ENCODE results near the gene GPR146. TPM values are rescaled to one million over a fixed set of nuclear protein-coding genes. Genes with fewer than 3 reads are reported as not detected.

GPR146 gene
- total RNA-seq, 1 donor from 2014 or later: 15.8 TPM

DNA sequence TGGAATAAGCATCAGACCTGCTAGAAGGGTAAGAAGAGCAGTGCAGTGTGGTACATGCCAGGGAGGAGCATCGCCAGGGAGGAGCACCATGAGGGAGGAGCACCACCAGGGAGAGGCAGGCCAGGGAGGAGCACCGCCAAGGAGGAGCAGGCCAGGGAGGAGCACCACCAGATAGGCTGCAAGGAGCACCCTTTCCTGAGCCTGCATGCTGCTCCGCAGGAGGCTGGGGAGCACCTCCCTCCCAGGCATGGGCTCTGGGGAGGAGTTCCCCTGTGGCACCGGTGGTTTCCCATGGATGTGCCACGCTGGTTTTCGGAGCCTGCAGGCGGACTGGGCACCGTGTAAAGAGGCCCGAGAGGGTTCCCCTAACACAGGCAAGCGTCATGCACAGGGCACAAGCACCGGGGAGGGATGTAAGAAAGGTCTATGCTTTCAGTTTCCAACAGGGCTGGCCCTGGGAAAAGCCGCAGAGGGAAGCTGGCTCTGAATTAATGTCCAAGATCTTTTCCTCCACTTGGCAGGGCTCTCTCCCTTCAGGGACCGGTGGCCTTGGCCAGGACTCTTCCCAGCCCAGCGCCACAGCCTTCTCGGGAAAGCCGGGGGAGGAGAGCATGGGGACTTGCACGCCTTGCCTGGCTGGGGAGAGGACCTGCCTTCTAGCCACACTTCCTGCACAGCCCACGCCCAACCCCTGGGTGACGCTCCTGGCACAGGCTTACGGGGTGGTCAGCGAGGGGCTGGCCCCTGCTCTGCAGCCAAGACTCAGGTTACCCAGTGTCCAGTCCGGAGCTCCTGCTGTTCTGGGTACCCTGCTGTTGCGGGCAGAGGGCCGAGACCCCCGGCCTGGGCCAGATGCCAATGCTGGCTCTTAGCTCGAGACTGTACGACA lies 32.1 kb downstream of the GPR146 start:
- no peak for DNase-seq

DNA sequence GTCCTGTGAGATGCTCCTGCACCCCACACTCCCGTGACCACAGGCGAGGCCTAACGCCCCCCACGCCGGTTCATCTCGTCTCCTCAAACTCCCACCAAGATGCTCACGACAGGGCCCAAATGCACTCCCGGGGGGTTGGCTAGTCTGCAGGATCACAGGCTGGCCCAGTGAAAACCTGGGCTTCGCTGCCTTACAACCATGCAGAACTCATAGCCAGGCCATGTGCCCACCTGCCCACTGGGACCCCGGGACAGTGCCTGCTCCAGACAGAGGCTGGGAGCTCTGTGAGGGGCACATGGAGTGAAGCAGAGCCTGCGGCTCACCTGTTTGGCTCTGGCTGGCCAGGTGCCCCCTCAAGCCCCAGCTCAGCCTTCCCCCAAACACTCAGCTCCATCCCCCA lies 34.2 kb downstream of the GPR146 start:
- no peak for DNase-seq

DNA sequence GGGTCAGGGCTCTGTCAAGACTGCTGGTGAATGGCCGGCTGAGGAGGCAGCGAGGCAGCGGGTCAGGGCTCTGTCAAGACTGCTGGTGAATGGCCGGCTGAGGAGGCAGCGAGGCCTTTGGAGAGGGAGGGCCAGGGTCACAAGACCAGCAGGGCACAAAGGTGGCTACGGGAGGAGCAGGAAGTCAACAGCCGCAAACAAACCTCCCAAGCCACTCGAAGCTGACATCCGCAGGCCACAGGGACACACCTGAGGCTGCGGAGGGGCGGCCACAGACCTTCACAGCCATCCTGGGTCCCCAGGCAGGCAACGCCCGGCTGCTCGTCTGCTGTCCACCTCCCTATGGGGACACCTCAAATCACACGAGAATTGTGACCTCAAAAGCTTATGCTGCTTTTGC lies 34.6 kb downstream of the GPR146 start:
- no peak for DNase-seq

DNA sequence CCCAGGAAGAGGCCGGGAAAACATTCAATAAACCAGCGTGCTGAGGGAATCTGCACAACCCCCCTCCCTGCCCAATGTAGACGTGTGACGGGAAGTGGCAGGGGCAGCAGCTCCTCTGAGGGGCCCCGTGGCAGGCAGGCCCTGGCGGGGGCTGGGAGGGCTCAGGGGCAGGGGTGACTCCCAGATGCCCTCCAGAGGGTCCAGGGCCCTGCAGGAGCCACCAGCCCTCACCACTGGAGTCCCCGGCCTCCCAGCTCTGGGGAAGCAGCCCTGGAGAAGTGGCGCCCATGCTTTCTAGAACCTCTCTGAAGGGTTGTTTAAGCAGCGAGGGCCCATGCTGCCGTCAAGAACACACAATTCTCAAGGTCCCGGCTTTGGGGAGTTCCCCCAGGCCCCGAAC lies 35.2 kb downstream of the GPR146 start:
- no peak for DNase-seq

DNA sequence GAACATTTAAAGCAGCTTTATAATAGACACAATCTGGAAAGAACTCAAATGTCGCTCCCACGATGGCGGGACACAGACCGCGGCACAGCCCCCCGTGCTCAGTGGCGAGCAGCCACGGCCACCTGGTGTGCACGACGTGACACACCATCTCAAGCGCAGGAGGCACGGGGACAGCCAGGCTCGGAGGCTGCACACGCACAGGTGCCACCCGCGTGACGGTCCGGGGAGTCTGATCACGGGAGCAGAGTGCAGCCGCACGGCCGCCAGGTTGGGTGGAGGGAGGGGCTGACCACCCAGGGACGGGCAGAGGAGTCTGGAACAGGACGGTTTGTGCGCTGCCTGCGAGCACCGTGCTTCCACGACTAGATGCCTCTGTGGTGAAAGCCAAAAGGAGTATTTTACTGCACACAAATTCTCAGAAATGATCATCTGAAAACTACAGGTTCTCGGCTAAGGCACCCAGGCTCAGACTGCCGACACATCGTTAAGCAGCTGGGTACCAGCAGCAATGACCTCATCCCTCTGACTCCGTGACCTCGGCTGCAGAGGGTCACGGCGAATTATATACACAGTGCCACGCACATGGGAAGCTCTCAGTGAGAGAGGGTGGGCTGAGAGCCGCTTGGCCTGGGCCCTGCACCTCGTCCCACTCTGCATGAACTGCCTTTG lies 36.0 kb downstream of the GPR146 start:
- DNase-seq: no peak

DNA sequence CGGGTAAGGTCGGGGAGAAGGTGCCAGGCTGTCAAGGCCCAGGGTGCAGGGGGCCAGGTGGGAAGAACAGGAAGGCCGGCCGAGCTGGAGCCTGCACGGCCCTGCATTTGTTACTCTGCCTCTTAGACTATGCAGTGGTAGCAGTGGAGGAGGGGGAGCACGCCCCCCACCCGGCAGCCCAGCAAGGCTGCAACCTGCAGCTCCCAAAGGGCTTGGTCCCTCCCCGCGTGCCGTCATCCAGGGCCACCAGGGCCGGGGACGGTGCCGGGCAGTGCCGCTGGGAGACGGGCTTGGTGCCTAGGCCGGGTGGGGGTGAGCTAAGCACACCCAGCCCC lies 36.5 kb downstream of the GPR146 start:
- no peak for DNase-seq

GRCh38 chr7:1081336-1081735 lies 37.0 kb downstream of the GPR146 start:
- no peak for DNase-seq

- no peak for DNase-seq
These were observed 37.6 kb downstream of the GPR146 start for GRCh38 chr7:1081931-1082401.

GRCh38 chr7:1083729-1084657 lies 39.6 kb downstream of the GPR146 start:
- no peak for DNase-seq

DNA sequence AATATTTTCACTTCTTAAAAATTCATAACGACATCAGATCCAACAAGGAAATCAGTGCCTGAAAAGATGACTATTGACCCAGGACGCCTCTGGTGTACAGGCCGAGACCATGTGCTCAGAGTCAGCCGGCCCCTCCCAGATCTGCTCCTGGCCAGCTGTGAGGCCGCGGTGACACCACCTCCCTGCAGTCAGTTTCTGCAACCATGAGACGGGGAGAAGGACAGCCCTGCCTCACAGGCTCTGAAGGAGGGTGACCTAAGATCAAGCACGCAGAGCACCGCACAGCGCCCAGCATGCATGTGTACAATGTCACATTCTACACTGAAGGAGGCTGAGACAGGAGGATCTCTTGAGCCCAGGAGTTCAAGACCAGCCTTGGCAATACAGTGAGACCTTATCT lies 40.9 kb downstream of the GPR146 start:
- no peak for DNase-seq

- no peak for DNase-seq
These were observed 41.6 kb downstream of the GPR146 start for GRCh38 chr7:1085910-1086421.

- peak; percentile 78 for DNase-seq
These were observed 42.5 kb downstream of the GPR146 start for GRCh38 chr7:1086588-1087464.

DNA sequence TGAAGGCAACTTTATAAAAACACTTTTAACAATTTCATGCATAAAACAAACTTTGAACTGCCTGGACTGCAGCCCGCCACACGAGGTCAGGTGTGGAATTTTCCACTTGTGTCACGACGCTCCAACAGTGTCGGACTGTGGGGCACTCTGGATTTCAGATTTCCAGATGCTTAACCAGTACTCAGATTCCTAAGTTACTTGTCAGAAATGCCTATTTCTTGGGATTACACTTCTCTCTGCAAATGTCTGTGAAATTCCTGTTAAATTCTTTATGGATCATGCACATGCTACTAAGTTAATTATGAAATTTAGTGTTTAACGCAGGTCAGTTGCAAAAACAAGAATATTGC lies 43.1 kb downstream of the GPR146 start:
- DNase-seq: no peak

DNA sequence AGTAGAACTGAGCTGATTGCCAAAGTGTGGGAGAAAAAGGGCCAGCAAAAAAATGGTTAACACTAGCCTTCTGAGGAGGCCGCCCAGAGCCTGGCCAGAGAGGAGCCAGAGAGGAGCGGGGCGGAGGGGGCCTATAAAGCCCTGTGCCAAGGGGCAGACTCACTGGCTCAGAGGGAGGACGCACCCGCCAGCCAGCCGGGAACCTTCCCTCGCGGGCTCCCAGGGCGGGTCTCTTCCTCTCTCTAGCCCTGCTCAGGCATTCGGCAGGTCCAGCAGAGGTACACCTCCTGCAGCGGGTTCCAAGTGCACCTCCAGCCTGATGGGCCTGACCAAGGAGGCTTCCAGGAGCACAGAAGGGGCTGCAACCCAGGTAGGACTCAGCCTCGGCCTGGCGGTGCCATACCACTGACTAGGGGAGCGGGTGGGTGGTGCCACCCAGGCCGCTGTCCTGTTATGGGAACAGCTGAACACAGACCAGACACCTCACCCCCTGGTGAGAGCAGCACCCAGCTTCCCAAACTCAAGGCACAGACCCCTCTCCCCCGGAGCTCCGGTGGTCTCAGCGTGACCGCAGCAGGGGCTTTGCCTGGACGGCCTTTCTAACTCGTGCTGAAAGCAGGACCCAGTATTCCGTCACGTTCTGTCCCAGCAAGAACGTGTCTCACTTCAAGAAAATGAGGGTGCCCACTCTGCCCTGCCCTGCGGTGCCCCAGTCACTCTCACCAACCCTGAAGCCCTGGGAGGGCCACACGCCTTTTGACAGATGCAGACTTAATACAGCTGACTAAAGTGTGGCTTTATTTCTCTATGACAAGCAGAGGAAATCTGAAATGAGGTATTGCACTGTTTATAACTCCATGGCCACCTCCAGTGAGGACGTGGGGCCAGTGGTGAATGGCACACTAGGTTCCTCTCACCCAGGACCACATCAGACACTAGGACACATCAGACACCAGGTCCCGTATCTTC lies 43.9 kb downstream of the GPR146 start, which contains the start of gene GPER1:
GPER1 (plus strand) TSS at position 162 of the 969 bp plus-strand sequence. CDS start 3,616 bp downstream, outside the sequence.
- peak; percentile 88 for DNase-seq

DNA sequence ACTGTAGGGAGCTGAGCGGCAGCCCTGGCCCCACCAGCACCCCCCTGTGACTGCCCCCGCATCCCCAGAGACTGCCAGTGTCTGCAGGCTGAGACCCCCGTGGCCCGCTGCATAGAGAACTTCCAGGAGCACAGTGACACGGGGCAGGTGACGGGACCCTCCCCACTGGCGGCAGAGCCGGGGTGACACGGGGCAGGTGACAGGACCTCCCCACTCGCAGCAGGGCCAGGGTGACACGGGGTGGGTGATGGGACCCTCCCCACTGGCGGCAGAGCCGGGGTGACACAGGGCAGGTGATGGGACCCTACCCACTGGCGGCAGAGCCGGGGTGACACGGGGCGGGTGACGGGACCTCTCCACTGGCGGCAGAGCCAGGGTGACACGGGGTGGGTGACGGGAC lies 45.9 kb downstream of the GPR146 start:
- DNase-seq: no peak

DNA sequence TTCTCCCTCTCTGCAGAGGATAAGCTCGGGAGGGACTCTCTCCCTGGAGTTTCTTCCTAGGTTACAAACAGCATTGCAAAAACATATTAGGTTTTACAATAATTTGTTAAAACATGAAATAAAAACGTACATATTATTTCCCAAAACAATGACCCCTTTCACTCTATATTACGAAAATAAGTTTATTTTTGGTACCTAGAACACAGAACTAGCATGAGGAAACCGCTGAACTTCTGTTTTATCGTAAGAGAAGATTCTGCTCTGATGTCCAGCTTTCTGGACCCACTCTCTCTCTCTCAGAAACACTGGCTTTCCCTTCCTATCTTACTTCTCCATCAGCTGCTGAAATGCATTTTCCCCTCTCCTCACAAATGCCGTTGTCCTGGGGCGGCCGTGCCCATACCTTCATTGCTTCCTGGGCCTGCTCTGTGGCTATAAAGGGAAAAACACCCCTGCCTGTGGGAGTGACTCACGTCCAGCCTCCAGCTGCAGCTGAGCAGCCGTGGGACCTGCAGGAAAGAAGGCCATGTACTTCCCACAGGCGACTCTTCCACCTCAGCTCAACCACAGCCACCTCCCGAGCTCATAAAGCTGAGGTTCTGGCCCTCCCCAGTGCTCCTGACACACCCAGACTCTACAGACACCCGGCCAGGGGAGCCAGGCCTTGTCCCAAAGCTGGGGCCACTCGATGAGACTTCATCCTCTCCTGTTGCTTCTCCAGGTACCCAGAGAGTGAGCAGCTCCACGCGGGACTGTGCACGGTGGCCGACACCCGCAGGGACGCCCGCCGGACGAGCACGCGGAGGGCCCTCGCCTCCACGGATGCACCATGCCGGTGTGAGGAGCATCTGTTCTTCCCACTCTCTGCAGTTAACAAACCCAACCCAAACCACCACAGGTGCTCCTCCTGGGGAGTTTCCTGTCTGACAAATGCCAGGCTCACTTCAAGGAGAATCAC lies 46.6 kb downstream of the GPR146 start:
- DNase-seq: no peak

DNA sequence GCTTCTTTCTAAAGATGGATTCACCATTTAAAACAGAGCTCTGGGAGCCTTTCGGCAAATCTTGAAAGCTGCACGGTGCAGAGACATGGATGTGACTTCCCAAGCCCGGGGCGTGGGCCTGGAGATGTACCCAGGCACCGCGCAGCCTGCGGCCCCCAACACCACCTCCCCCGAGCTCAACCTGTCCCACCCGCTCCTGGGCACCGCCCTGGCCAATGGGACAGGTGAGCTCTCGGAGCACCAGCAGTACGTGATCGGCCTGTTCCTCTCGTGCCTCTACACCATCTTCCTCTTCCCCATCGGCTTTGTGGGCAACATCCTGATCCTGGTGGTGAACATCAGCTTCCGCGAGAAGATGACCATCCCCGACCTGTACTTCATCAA lies 47.3 kb downstream of the GPR146 start:
- no peak for DNase-seq

DNA sequence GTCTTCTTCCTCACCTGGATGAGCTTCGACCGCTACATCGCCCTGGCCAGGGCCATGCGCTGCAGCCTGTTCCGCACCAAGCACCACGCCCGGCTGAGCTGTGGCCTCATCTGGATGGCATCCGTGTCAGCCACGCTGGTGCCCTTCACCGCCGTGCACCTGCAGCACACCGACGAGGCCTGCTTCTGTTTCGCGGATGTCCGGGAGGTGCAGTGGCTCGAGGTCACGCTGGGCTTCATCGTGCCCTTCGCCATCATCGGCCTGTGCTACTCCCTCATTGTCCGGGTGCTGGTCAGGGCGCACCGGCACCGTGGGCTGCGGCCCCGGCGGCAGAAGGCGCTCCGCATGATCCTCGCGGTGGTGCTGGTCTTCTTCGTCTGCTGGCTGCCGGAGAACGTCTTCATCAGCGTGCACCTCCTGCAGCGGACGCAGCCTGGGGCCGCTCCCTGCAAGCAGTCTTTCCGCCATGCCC lies 47.9 kb downstream of the GPR146 start:
- DNase-seq: no peak

All from tongue (tissue), 2 donors.